Keratinocyte (primary cell): ENCODE data around the gene TMC2. TPM values are rescaled to one million over a fixed set of nuclear protein-coding genes. Genes with fewer than 3 reads are reported as not detected.

Source experiments
- DNase-seq: peaks from one replicate; pipeline ENCODE4 v3.0.0-alpha.2; 2011; ENCODE audit warnings: low read depth, missing footprints, low spot score
- FAIRE-seq: peaks from 2 replicates; lab custom pipeline; 2011; peaks lifted over from hg19 to GRCh38; lab: Jason Lieb, UNC
- H2AFZ ChIP-seq: 2 replicates; pipeline ENCODE4 v1.6.0; 2012; ENCODE audit warnings: low read length, control low read depth, inconsistent platforms; ENCODE audit not compliant: control insufficient read depth
- H3K27ac ChIP-seq: 2 replicates; pipeline ENCODE4 v1.5.1; 2011; ENCODE audit warnings: low read length; ENCODE audit not compliant: control insufficient read depth, insufficient read depth
- H3K27me3 ChIP-seq: 3 replicates; pipeline ENCODE4 v1.6.0; 2011; ENCODE audit warnings: low read length; ENCODE audit not compliant: control insufficient read depth, insufficient read depth; ENCODE audit errors: extremely low read depth
- H3K36me3 ChIP-seq, 2 experiments: 2 replicates in 1 of 2; 3 replicates in 1 of 2; pipeline ENCODE4 v1.5.1; 2011; ENCODE audit warnings: low read length in 2 of 2, mild to moderate bottlenecking in 1 of 2; ENCODE audit not compliant: control insufficient read depth in 2 of 2, insufficient read depth in 2 of 2; ENCODE audit errors: extremely low read depth in 1 of 2
- H3K4me1 ChIP-seq: 3 replicates; pipeline ENCODE4 v1.5.1; 2011; ENCODE audit warnings: low read length; ENCODE audit not compliant: control insufficient read depth, insufficient read depth; ENCODE audit errors: extremely low read depth
- H3K4me2 ChIP-seq: 3 replicates; pipeline ENCODE4 v1.6.0; 2011; ENCODE audit warnings: low read depth, low read length; ENCODE audit not compliant: control insufficient read depth, insufficient read depth; ENCODE audit errors: extremely low read depth
- H3K4me3 ChIP-seq, 3 experiments: fragments of 200-600 bp in 1 of 3; sonication (generic) in 1 of 3; 2 replicates in 2 of 3; 3 replicates in 1 of 3; pipeline ENCODE4 v1.5.1; 2011 to 2016; ENCODE audit warnings: low read length in 3 of 3, mild to moderate bottlenecking in 3 of 3, control low read depth in 2 of 3, inconsistent platforms in 1 of 3, low read depth in 1 of 3, mixed read lengths in 1 of 3, mixed run types in 1 of 3, moderate library complexity in 1 of 3; ENCODE audit not compliant: control insufficient read depth in 2 of 3, insufficient read depth in 2 of 3; ENCODE audit errors: extremely low read depth in 1 of 3
- H3K79me2 ChIP-seq: 2 replicates; pipeline ENCODE4 v1.6.0; 2012; ENCODE audit warnings: low read length; ENCODE audit not compliant: control insufficient read depth, insufficient read depth
- H3K9ac ChIP-seq: 3 replicates; pipeline ENCODE4 v1.6.0; 2011; ENCODE audit warnings: low read length; ENCODE audit not compliant: control insufficient read depth, insufficient read depth; ENCODE audit errors: extremely low read depth
- H3K9me1 ChIP-seq: 3 replicates; pipeline ENCODE4 v1.6.0; 2011; ENCODE audit warnings: low read length; ENCODE audit not compliant: control insufficient read depth, insufficient read depth; ENCODE audit errors: extremely low read depth
- H3K9me3 ChIP-seq: 2 replicates; pipeline ENCODE4 v1.5.1; 2012; ENCODE audit warnings: low read depth, low read length; ENCODE audit not compliant: control insufficient read depth
- H4K20me1 ChIP-seq: 3 replicates; pipeline ENCODE4 v1.6.0; 2011; ENCODE audit warnings: low read length; ENCODE audit not compliant: control insufficient read depth, insufficient read depth; ENCODE audit errors: extremely low read depth
- CTCF ChIP-seq, 3 experiments: IDR thresholded peaks in 1 of 3; conservative IDR thresholded peaks in 1 of 3; optimal IDR thresholded peaks in 1 of 3; 2 replicates in 2 of 3; 3 replicates in 1 of 3; pipeline versions ENCODE3 to v1.5.1; 2011; ENCODE audit warnings: low read length in 3 of 3, mild to moderate bottlenecking in 3 of 3, moderate library complexity in 2 of 3, control low read depth in 1 of 3, inconsistent platforms in 1 of 3; ENCODE audit not compliant: insufficient read depth in 2 of 3; ENCODE audit errors: extremely low read depth in 1 of 3
- EZH2 ChIP-seq: IDR thresholded peaks from one replicate; pipeline ENCODE4 v1.6.1; 2012; ENCODE audit warnings: inconsistent platforms, mild to moderate bottlenecking, low read length, moderate library complexity
- dilution Hi-C: fragments of 300-500 bp; cut with MboI; formaldehyde crosslinking; loops from one replicate; pipeline ENCODE4 v1.7.0; 2020; ENCODE audit warnings: low sequenced_read_pairs; ENCODE audit not compliant: extremely low pct_ligation_motif_present
- polyA plus RNA-seq, 5 experiments: library from polyadenylated mRNA; depleted of rRNA in 3 of 5; stranded (reverse) in 3 of 5; stranded (forward) in 1 of 5; unstranded in 1 of 5; fragments of >200 nt; gene quantifications; 1 replicate in 1 of 5; 2 replicates in 3 of 5; 3 replicates in 1 of 5; pipeline versions ENCODE4 v1.2.1 to v1.2.3, GENCODE V29; 2011 to 2012; ENCODE audit warnings: missing spikeins in 2 of 5, low read depth in 1 of 5, low replicate concordance in 1 of 5

Gene TMC2
- polyA plus RNA-seq, 1 donor (not counting 4 experiments of a cell fraction or from before 2014, with no cell fraction given): not detected

- peaks cover 26% of the 10 kb centered on the region for H3K27me3 ChIP-seq
- no peak overlapping the region for H3K9ac ChIP-seq
- H3K4me1 ChIP-seq: no peaks in the 10 kb centered on the region
- no peaks in the 10 kb centered on the region for H4K20me1 ChIP-seq
- no peak for TF ChIP-seq CTCF (optimal IDR thresholded peaks at IDR 0.05 in 1 of 3, IDR thresholded peaks at IDR 0.05 in 1 of 3, conservative IDR thresholded peaks at IDR 0.05 in 1 of 3; ENCODE audit: extremely low read depth in 1 of 3, insufficient read depth in 2 of 3, low read length in 3 of 3)
- no peak for TF ChIP-seq EZH2
- H3K27ac ChIP-seq: no peak overlapping the region
- no peaks in the 10 kb centered on the region for H3K79me2 ChIP-seq
- dilution Hi-C loops: no loop called here
- no peaks in the 10 kb centered on the region for H3K36me3 ChIP-seq
- no peak overlapping the region for H2AFZ ChIP-seq
- H3K4me2 ChIP-seq: no peak overlapping the region
- no peaks in the 10 kb centered on the region for H3K9me1 ChIP-seq
- H3K9me3 ChIP-seq: no peaks in the 10 kb centered on the region
- DNase-seq (no peak), FAIRE-seq (no peak)
- H3K4me3 ChIP-seq: no peak overlapping the region
Measured at GRCh38 chr20:2542361-2542760, 6.0 kb downstream of the TMC2 start.

GRCh38 chr20:2544211-2544610, 7.8 kb downstream of the TMC2 start:
- Histone ChIP-seq H3K9me1 (no peaks in the 10 kb centered on the region), H3K27ac (no peak overlapping the region), H4K20me1 (no peaks in the 10 kb centered on the region), H3K4me1 (no peaks in the 10 kb centered on the region), H3K79me2 (no peaks in the 10 kb centered on the region), H3K4me2 (no peak overlapping the region), H3K4me3 (no peak overlapping the region), H2AFZ (no peak overlapping the region), H3K36me3 (no peaks in the 10 kb centered on the region), H3K9ac (no peak overlapping the region), H3K27me3 (peaks cover 13% of the 10 kb centered on the region), H3K9me3 (no peaks in the 10 kb centered on the region)
- TF ChIP-seq EZH2 (no peak), CTCF (optimal IDR thresholded peaks at IDR 0.05 in 1 of 3, IDR thresholded peaks at IDR 0.05 in 1 of 3, conservative IDR thresholded peaks at IDR 0.05 in 1 of 3; ENCODE audit: extremely low read depth in 1 of 3, insufficient read depth in 2 of 3, low read length in 3 of 3) (no peak)
- FAIRE-seq: no peak
- dilution Hi-C loops: no loop called here
- DNase-seq: no peak
